NB4 (cell line): ENCODE measurements around the gene CCDC50.

Source experiments
- DNase-seq: peaks from one replicate; pipeline ENCODE4 v3.0.0; 2010; ENCODE audit warnings: low read depth
- H3K4me3 ChIP-seq: one replicate; pipeline ENCODE4 v1.5.1; 2011; ENCODE audit warnings: mild to moderate bottlenecking, low read depth, low read length, moderate library complexity
- MYC ChIP-seq: IDR thresholded peaks from 2 replicates; pipeline ENCODE4 v1.6.1; 2011; ENCODE audit warnings: low read depth, low read length
- POLR2A ChIP-seq: IDR thresholded peaks from 2 replicates; pipeline ENCODE4 v1.6.1; 2011; ENCODE audit warnings: mild to moderate bottlenecking; ENCODE audit not compliant: insufficient read length; ENCODE audit errors: extremely low read depth
- TF ChIP-seq, protein P1 (sequence below): IDR thresholded peaks from 2 replicates; pipeline ENCODE4 v1.6.1; 2011; ENCODE audit warnings: low read depth, low read length
- TF ChIP-seq, protein P2 (sequence below): IDR thresholded peaks from one replicate; pipeline ENCODE4 v1.5.1; 2012; ENCODE audit warnings: low read depth, low read length

CCDC50 gene

DNA sequence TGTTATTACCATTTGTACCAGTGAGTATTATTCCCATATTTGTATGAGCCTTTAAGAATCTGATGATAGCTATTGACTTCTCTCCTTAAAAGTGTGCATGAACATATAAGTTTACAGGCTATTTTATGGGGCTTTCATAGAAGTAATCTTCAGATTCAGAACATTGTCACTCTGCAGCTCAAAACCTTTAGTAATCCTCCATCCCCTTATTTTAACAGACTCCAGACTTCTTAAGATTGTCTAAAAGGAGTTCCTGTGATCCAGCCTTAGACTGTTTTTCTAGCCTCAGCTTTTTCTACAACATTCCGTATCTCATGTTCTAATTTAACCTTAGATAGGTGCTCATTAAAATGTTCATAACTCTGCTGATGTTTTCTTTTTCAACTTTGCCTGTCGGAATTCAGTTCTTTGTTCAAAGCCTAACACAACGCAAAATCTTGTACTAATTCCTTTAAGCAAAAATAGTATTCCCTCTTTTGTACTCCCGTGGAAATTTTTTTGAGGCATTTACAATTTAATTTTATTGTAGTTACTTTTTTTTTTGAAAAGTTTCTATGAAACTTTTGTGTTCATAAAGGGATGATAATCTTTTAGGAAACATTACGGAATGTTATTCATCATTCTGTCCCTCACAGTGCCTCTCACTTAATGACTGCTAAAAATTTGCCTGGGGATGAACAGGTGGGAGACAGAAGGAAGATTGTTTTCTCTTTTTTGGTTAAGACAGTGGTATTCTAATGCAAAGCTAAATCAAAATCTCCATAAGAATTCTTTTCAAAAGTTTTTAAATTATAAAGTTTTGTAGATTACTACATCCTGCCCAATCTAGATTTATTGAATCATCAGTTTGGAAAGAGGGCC is 39.8 kb downstream of the CCDC50 start:
- TF ChIP-seq, protein P1, sequence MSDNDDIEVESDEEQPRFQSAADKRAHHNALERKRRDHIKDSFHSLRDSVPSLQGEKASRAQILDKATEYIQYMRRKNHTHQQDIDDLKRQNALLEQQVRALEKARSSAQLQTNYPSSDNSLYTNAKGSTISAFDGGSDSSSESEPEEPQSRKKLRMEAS = no peak
- no peak for TF ChIP-seq MYC
- TF ChIP-seq POLR2A = no peak
- TF ChIP-seq, protein P2, sequence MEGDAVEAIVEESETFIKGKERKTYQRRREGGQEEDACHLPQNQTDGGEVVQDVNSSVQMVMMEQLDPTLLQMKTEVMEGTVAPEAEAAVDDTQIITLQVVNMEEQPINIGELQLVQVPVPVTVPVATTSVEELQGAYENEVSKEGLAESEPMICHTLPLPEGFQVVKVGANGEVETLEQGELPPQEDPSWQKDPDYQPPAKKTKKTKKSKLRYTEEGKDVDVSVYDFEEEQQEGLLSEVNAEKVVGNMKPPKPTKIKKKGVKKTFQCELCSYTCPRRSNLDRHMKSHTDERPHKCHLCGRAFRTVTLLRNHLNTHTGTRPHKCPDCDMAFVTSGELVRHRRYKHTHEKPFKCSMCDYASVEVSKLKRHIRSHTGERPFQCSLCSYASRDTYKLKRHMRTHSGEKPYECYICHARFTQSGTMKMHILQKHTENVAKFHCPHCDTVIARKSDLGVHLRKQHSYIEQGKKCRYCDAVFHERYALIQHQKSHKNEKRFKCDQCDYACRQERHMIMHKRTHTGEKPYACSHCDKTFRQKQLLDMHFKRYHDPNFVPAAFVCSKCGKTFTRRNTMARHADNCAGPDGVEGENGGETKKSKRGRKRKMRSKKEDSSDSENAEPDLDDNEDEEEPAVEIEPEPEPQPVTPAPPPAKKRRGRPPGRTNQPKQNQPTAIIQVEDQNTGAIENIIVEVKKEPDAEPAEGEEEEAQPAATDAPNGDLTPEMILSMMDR = no peak
- DNase-seq = no peak
- H3K4me3 ChIP-seq = no peak overlapping the region

GRCh38 chr3:191369616-191370010 is 40.4 kb downstream of the CCDC50 start:
- TF ChIP-seq POLR2A (no peak), MYC (no peak)
- TF ChIP-seq, protein P2 = no peak
- TF ChIP-seq, protein P1 = no peak
- no peak for DNase-seq
- H3K4me3 ChIP-seq = no peak overlapping the region

DNA sequence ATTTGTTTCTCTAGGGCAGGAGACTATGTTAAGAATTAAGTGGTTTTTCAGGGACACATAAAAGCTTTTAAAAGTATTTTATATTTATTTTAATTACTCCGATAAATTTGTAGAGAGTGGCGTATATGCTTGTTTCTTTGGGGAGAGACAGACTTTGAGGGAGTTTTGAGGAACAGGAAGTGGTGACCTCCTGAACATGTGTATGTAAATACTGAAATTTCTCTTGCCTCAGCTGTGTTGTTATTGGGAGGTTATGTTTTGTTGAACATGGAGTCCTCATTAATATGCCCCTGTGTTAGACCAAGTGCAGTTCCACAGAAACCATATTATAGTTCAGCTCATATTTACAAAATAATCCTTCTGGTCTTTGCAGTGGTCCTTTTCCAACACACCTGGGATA is 42.9 kb downstream of the CCDC50 start:
- TF ChIP-seq MYC (no peak), POLR2A (no peak)
- no peak overlapping the region for H3K4me3 ChIP-seq
- peak; percentile 33 for DNase-seq

DNA sequence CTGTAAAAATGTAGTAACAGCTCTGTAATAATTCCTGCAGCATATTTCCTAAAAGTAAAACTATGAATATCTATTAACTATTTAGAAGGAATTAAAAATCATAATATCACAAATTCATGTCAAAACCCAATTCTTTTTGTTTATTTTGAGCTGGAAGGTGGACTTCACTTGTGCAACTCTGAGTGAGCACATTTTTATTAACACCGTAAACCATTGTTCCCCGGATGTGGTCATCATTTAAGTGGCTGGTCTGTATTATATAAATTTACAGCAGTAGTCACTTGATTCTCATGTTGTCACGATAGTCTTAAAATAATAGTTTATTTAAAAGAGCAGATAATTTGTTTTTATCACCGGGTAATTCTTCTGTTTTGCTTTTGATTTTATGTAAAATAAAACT is 44.1 kb downstream of the CCDC50 start:
- H3K4me3 ChIP-seq = no peak overlapping the region
- peak; percentile 9 for DNase-seq
- TF ChIP-seq POLR2A (no peak), MYC (no peak)
- TF ChIP-seq, protein P1 = no peak
- TF ChIP-seq, protein P2 = no peak

GRCh38 chr3:191376516-191377141 is 47.4 kb downstream of the CCDC50 start:
- TF ChIP-seq, protein P1 = no peak
- no peak overlapping the region for H3K4me3 ChIP-seq
- no peak for DNase-seq

GRCh38 chr3:191378142-191378812 is 49.1 kb downstream of the CCDC50 start:
- no peak for DNase-seq
- no peak overlapping the region for H3K4me3 ChIP-seq
- TF ChIP-seq MYC = no peak
- TF ChIP-seq, protein P1 = no peak
- TF ChIP-seq, protein P2 = no peak
- no peak for TF ChIP-seq POLR2A
